K562 (cell line): Measurements from ENCODE around the gene BLZF1. TPM values are rescaled to one million over a fixed set of nuclear protein-coding genes. Genes with fewer than 3 reads are reported as not detected.

ENCODE experiments used
- EWSR1 ChIP-seq: fragments of 450-650 bp; IDR thresholded peaks from 2 replicates; pipeline ENCODE4 v1.6.1; 2018; ENCODE audit warnings: borderline replicate concordance, mild to moderate bottlenecking, low read depth, moderate library complexity; ENCODE audit not compliant: partially characterized antibody
- FOXA1 ChIP-seq: fragments of 450-650 bp; IDR thresholded peaks from 2 replicates; pipeline ENCODE4 v1.6.1; 2016; ENCODE audit warnings: mild to moderate bottlenecking, borderline replicate concordance
- NR2F6 ChIP-seq: fragments of 450-650 bp; formaldehyde crosslinking; IDR thresholded peaks from 2 replicates; pipeline ENCODE4 v1.4.0; 2020; ENCODE audit warnings: mild to moderate bottlenecking
- RHOXF2B ChIP-seq: fragments of 250-450 bp; sonication (Bioruptor Pico); conservative IDR thresholded peaks from 2 replicates; pipeline ENCODE4 v1.5.1; 2021
- SFPQ ChIP-seq: fragments of 200-400 bp; formaldehyde crosslinking; IDR thresholded peaks from 2 replicates; pipeline ENCODE4 v1.6.1; 2017; ENCODE audit warnings: mild to moderate bottlenecking, low read depth, low read length, moderate library complexity
- U2AF2 ChIP-seq: fragments of 200-400 bp; formaldehyde crosslinking; optimal IDR thresholded peaks from 2 replicates; pipeline ENCODE3; 2017; ENCODE audit warnings: low read depth, mild to moderate bottlenecking, low read length
- polyA plus RNA-seq, 8 experiments: library from polyadenylated mRNA; depleted of rRNA in 4 of 8; stranded (reverse) in 5 of 8; unstranded in 3 of 8; fragments of >200 nt; fragmentation: Nextera tagmentation in 2 of 8; fragmentation: Illumina TruSeq in 1 of 8; extraction: Ambion mirVana in 2 of 8; extraction: Trizol in 1 of 8; gene quantifications; 2 replicates each; pipeline versions ENCODE4 v1.2.1 to v1.2.3, GENCODE V29; 2011 to 2014; ENCODE audit warnings: inconsistent platforms in 1 of 8, missing spikeins in 1 of 8
- total RNA-seq, 7 experiments: library from RNA; depleted of rRNA in 6 of 7; stranded (reverse); fragments of >200 nt in 6 of 7; fragmentation: Illumina TruSeq in 2 of 7; extraction: Trizol in 2 of 7; gene quantifications; 2 replicates each; pipeline versions ENCODE4 v1.2.1 to v1.2.3, GENCODE V29; 2011 to 2021; ENCODE audit warnings: low replicate concordance in 1 of 7
- TF ChIP-seq, protein P1 (sequence below): fragments of 250-450 bp; sonication (Bioruptor Pico); IDR thresholded peaks from 2 replicates; pipeline ENCODE4 v1.9.0; 2021; ENCODE audit warnings: mild to moderate bottlenecking, inconsistent platforms
- TF ChIP-seq, protein P2 (sequence below): fragments of 250-450 bp; sonication (Bioruptor Pico); IDR thresholded peaks from 2 replicates; pipeline ENCODE4 v1.8.0; 2022; ENCODE audit warnings: moderate library complexity, mild to moderate bottlenecking, inconsistent platforms
- TF ChIP-seq, protein P3 (sequence below): fragments of 450-650 bp; IDR thresholded peaks from 2 replicates; pipeline ENCODE4 v1.6.1; 2016; ENCODE audit warnings: low read depth
- TF ChIP-seq, protein P4 (sequence below): IDR thresholded peaks from 2 replicates; pipeline ENCODE4 v1.6.1; 2012; ENCODE audit warnings: low read depth, low read length, improper control_type of control experiment, borderline replicate concordance

The BLZF1 gene
- total and polyA plus RNA-seq, 9 of the 15 experiments (the other 6 are each of a cell fraction or from before 2014, with no cell fraction given): 20.5 to 32.8 (median 25.3) TPM

- TF ChIP-seq, protein P1, sequence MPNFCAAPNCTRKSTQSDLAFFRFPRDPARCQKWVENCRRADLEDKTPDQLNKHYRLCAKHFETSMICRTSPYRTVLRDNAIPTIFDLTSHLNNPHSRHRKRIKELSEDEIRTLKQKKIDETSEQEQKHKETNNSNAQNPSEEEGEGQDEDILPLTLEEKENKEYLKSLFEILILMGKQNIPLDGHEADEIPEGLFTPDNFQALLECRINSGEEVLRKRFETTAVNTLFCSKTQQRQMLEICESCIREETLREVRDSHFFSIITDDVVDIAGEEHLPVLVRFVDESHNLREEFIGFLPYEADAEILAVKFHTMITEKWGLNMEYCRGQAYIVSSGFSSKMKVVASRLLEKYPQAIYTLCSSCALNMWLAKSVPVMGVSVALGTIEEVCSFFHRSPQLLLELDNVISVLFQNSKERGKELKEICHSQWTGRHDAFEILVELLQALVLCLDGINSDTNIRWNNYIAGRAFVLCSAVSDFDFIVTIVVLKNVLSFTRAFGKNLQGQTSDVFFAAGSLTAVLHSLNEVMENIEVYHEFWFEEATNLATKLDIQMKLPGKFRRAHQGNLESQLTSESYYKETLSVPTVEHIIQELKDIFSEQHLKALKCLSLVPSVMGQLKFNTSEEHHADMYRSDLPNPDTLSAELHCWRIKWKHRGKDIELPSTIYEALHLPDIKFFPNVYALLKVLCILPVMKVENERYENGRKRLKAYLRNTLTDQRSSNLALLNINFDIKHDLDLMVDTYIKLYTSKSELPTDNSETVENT: 0 out of 2 replicates have a peak, but pooled peaks have one; percentile 19
- TF ChIP-seq FOXA1 (no peak), EWSR1 (no peak), NR2F6 (no peak), RHOXF2B (CRISPR knock-in tag) (no peak), U2AF2 (no peak), SFPQ (no peak)
- TF ChIP-seq, protein P2, sequence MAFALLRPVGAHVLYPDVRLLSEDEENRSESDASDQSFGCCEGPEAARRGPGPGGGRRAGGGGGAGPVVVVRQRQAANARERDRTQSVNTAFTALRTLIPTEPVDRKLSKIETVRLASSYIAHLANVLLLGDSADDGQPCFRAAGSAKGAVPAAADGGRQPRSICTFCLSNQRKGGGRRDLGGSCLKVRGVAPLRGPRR (CRISPR knock-in tag): no peak
- TF ChIP-seq, protein P3, sequence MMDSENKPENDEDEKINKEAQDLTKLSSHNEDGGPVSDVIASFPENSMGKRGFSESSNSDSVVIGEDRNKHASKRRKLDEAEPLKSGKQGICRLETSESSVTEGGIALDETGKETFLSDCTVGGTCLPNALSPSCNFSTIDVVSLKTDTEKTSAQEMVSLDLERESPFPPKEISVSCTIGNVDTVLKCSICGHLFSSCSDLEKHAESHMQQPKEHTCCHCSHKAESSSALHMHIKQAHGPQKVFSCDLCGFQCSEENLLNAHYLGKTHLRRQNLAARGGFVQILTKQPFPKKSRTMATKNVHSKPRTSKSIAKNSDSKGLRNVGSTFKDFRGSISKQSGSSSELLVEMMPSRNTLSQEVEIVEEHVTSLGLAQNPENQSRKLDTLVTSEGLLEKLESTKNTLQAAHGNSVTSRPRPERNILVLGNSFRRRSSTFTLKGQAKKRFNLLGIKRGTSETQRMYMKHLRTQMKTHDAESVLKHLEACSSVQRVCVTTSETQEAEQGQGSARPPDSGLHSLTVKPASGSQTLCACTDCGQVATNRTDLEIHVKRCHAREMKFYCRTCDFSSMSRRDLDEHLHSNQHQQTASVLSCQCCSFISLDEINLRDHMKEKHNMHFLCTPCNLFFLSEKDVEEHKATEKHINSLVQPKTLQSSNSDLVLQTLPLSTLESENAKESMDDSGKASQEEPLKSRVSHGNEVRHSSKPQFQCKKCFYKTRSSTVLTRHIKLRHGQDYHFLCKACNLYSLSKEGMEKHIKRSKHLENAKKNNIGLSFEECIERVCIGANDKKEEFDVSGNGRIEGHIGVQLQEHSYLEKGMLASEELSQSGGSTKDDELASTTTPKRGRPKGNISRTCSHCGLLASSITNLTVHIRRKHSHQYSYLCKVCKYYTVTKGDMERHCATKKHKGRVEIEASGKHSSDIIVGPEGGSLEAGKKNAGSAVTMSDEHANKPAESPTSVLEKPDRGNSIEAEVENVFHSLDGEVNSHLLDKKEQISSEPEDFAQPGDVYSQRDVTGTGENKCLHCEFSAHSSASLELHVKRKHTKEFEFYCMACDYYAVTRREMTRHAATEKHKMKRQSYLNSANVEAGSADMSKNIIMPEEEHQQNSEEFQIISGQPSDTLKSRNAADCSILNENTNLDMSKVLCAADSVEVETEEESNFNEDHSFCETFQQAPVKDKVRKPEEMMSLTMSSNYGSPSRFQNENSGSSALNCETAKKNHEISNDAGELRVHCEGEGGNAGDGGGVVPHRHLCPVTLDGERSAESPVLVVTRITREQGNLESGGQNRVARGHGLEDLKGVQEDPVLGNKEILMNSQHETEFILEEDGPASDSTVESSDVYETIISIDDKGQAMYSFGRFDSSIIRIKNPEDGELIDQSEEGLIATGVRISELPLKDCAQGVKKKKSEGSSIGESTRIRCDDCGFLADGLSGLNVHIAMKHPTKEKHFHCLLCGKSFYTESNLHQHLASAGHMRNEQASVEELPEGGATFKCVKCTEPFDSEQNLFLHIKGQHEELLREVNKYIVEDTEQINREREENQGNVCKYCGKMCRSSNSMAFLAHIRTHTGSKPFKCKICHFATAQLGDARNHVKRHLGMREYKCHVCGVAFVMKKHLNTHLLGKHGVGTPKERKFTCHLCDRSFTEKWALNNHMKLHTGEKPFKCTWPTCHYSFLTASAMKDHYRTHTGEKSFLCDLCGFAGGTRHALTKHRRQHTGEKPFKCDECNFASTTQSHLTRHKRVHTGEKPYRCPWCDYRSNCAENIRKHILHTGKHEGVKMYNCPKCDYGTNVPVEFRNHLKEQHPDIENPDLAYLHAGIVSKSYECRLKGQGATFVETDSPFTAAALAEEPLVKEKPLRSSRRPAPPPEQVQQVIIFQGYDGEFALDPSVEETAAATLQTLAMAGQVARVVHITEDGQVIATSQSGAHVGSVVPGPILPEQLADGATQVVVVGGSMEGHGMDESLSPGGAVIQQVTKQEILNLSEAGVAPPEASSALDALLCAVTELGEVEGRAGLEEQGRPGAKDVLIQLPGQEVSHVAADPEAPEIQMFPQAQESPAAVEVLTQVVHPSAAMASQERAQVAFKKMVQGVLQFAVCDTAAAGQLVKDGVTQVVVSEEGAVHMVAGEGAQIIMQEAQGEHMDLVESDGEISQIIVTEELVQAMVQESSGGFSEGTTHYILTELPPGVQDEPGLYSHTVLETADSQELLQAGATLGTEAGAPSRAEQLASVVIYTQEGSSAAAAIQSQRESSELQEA: no peak
- TF ChIP-seq, protein P4, sequence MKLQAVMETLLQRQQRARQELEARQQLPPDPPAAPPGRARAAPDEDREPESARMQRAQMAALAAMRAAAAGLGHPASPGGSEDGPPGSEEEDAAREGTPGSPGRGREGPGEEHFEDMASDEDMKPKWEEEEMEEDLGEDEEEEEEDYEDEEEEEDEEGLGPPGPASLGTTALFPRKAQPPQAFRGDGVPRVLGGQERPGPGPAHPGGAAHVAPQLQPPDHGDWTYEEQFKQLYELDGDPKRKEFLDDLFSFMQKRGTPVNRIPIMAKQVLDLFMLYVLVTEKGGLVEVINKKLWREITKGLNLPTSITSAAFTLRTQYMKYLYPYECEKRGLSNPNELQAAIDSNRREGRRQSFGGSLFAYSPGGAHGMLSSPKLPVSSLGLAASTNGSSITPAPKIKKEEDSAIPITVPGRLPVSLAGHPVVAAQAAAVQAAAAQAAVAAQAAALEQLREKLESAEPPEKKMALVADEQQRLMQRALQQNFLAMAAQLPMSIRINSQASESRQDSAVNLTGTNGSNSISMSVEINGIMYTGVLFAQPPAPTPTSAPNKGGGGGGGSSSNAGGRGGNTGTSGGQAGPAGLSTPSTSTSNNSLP: no peak
These were observed at the start of gene BLZF1, which contains the start of gene NME7 (continued) for GRCh38 chr1:169367686-169368405.
